ENCODE measurements around the gene CACHD1. TPM values are rescaled to one million over a fixed set of nuclear protein-coding genes. Genes with fewer than 3 reads are reported as not detected.

The CACHD1 gene
- total and polyA plus RNA-seq, 9 donors: 9.7 to 14.7 (median 11.8) TPM

- no peak overlapping the region for H3K27ac ChIP-seq (ENCODE audit: low read length)
- H3K27me3 ChIP-seq (ENCODE audit: control insufficient read depth, insufficient read depth, low read length): no peaks in the 10 kb centered on the region
- no peaks in the 10 kb centered on the region for H3K36me3 ChIP-seq (ENCODE audit: control insufficient read depth, insufficient read depth, low read length)
- no peaks in the 10 kb centered on the region for H3K4me1 ChIP-seq (ENCODE audit: control insufficient read depth, insufficient read depth, low read length)
- no peaks in the 10 kb centered on the region for H3K9me3 ChIP-seq (replicated peaks; ENCODE audit: control insufficient read depth, low read depth, low read length)
- no peak overlapping the region for H3K4me3 ChIP-seq (ENCODE audit: low read length)
- WGBS (ENCODE audit: insufficient coverage): 81% methylated on average over 2 of the region's 3 CpGs
- no peak for DNase-seq
Observed at GRCh38 chr1:64581135-64581842, 111.4 kb downstream of the CACHD1 start.

- Histone ChIP-seq H3K27ac (ENCODE audit: low read length) (no peak overlapping the region), H3K27me3 (ENCODE audit: control insufficient read depth, insufficient read depth, low read length) (no peaks in the 10 kb centered on the region), H3K36me3 (ENCODE audit: control insufficient read depth, insufficient read depth, low read length) (no peaks in the 10 kb centered on the region), H3K9me3 (replicated peaks; ENCODE audit: control insufficient read depth, low read depth, low read length) (no peaks in the 10 kb centered on the region), H3K4me3 (ENCODE audit: low read length) (no peak overlapping the region), H3K4me1 (ENCODE audit: control insufficient read depth, insufficient read depth, low read length) (no peaks in the 10 kb centered on the region)
- DNase-seq: no peak
- no CpG with 5 or more reads among the region's 4 CpGs for WGBS (ENCODE audit: insufficient coverage)
Observed at GRCh38 chr1:64581843-64582185, 111.9 kb downstream of the CACHD1 start.

DNA sequence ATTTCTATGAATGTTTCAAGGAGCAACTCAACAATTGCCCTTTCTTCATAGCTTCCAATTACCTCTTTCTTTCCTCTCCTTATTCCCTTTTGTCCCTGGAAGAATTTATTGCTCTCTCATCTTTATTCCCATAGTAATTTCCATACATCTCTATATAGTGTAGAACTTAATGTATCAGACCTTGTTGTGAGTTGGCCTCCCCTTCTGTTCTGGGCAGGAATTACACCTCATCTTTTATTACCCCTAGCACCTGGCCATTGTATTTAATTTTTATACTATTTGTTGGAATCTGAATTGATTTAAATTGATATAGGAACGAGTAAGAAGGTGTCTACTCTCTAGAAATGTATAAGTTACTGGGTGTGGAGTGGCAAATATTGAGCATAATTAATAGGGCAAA, 114.5 kb downstream of the CACHD1 start:
- Histone ChIP-seq H3K4me1 (ENCODE audit: control insufficient read depth, insufficient read depth, low read length) (no peaks in the 10 kb centered on the region), H3K9me3 (replicated peaks; ENCODE audit: control insufficient read depth, low read depth, low read length) (no peaks in the 10 kb centered on the region), H3K27ac (ENCODE audit: low read length) (no peak overlapping the region), H3K36me3 (ENCODE audit: control insufficient read depth, insufficient read depth, low read length) (no peaks in the 10 kb centered on the region), H3K4me3 (ENCODE audit: low read length) (no peak overlapping the region), H3K27me3 (ENCODE audit: control insufficient read depth, insufficient read depth, low read length) (no peaks in the 10 kb centered on the region)
- no peak for DNase-seq
- WGBS (ENCODE audit: insufficient coverage): no CpG with 5 or more reads among the region's 1 CpG

DNA sequence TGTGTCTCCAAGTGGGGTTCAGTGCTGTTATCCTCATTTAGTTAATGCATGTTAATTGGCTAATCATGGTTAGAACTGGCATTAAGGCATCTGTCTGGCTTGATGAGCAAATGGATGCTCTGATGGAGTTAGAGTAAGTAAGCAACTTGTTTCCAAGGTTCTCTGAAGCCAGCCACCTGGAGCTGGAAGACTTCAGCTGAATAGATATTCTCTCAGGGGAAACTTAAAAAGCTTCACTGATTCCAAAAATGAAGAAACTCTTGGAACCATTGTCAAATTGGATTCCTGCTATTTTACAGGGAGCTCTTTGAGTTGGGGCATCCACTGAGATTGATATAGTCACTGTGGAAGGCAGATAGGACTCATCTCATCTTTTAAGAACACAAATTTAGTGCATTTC, 118.9 kb downstream of the CACHD1 start:
- no peak overlapping the region for H3K4me3 ChIP-seq (ENCODE audit: low read length)
- DNase-seq: peak; percentile 72
- H3K9me3 ChIP-seq (replicated peaks; ENCODE audit: control insufficient read depth, low read depth, low read length): no peaks in the 10 kb centered on the region
- no peaks in the 10 kb centered on the region for H3K4me1 ChIP-seq (ENCODE audit: control insufficient read depth, insufficient read depth, low read length)
- no peaks in the 10 kb centered on the region for H3K27me3 ChIP-seq (ENCODE audit: control insufficient read depth, insufficient read depth, low read length)
- H3K36me3 ChIP-seq (ENCODE audit: control insufficient read depth, insufficient read depth, low read length): no peaks in the 10 kb centered on the region
- no peak overlapping the region for H3K27ac ChIP-seq (ENCODE audit: low read length)

- no CpG with 5 or more reads among the region's 1 CpG for WGBS (ENCODE audit: insufficient coverage)
- H3K36me3 ChIP-seq (ENCODE audit: control insufficient read depth, insufficient read depth, low read length): no peaks in the 10 kb centered on the region
- no peaks in the 10 kb centered on the region for H3K27me3 ChIP-seq (ENCODE audit: control insufficient read depth, insufficient read depth, low read length)
- H3K27ac ChIP-seq (ENCODE audit: low read length): no peak overlapping the region
- no peak for DNase-seq
- H3K4me1 ChIP-seq (ENCODE audit: control insufficient read depth, insufficient read depth, low read length): no peaks in the 10 kb centered on the region
- no peaks in the 10 kb centered on the region for H3K9me3 ChIP-seq (replicated peaks; ENCODE audit: control insufficient read depth, low read depth, low read length)
- H3K4me3 ChIP-seq (ENCODE audit: low read length): no peak overlapping the region
Observed at GRCh38 chr1:64590316-64590715, 120.4 kb downstream of the CACHD1 start.

GRCh38 chr1:64594446-64594845, 124.5 kb downstream of the CACHD1 start:
- Histone ChIP-seq H3K4me1 (ENCODE audit: control insufficient read depth, insufficient read depth, low read length) (no peaks in the 10 kb centered on the region), H3K27me3 (ENCODE audit: control insufficient read depth, insufficient read depth, low read length) (no peaks in the 10 kb centered on the region), H3K36me3 (ENCODE audit: control insufficient read depth, insufficient read depth, low read length) (no peaks in the 10 kb centered on the region), H3K4me3 (ENCODE audit: low read length) (no peak overlapping the region), H3K27ac (ENCODE audit: low read length) (peak overlapping the region; percentile 30), H3K9me3 (replicated peaks; ENCODE audit: control insufficient read depth, low read depth, low read length) (no peaks in the 10 kb centered on the region)
- DNase-seq: peak; percentile 51
- 100% methylated on average over 1 of the region's 4 CpGs for WGBS (ENCODE audit: insufficient coverage)

- no peak for DNase-seq
- H3K27ac ChIP-seq (ENCODE audit: low read length): no peak overlapping the region
- no peaks in the 10 kb centered on the region for H3K9me3 ChIP-seq (replicated peaks; ENCODE audit: control insufficient read depth, low read depth, low read length)
- no peaks in the 10 kb centered on the region for H3K4me1 ChIP-seq (ENCODE audit: control insufficient read depth, insufficient read depth, low read length)
- no peaks in the 10 kb centered on the region for H3K36me3 ChIP-seq (ENCODE audit: control insufficient read depth, insufficient read depth, low read length)
- no peaks in the 10 kb centered on the region for H3K27me3 ChIP-seq (ENCODE audit: control insufficient read depth, insufficient read depth, low read length)
- WGBS (ENCODE audit: insufficient coverage): 83% methylated on average over 2 of the region's 5 CpGs
- no peak overlapping the region for H3K4me3 ChIP-seq (ENCODE audit: low read length)
Observed at GRCh38 chr1:64595871-64596515, 126.1 kb downstream of the CACHD1 start.

- no peaks in the 10 kb centered on the region for H3K4me1 ChIP-seq (ENCODE audit: control insufficient read depth, insufficient read depth, low read length)
- H3K27ac ChIP-seq (ENCODE audit: low read length): no peak overlapping the region
- H3K9me3 ChIP-seq (replicated peaks; ENCODE audit: control insufficient read depth, low read depth, low read length): no peaks in the 10 kb centered on the region
- H3K36me3 ChIP-seq (ENCODE audit: control insufficient read depth, insufficient read depth, low read length): no peaks in the 10 kb centered on the region
- peak; percentile 16 for DNase-seq
- no peak overlapping the region for H3K4me3 ChIP-seq (ENCODE audit: low read length)
- no peaks in the 10 kb centered on the region for H3K27me3 ChIP-seq (ENCODE audit: control insufficient read depth, insufficient read depth, low read length)
- 29% methylated on average over 1 of the region's 4 CpGs for WGBS (ENCODE audit: insufficient coverage)
Observed at GRCh38 chr1:64597113-64597512, 127.2 kb downstream of the CACHD1 start.

- no peak overlapping the region for H3K27ac ChIP-seq (ENCODE audit: low read length)
- H3K9me3 ChIP-seq (replicated peaks; ENCODE audit: control insufficient read depth, low read depth, low read length): no peaks in the 10 kb centered on the region
- H3K36me3 ChIP-seq (ENCODE audit: control insufficient read depth, insufficient read depth, low read length): no peaks in the 10 kb centered on the region
- no peaks in the 10 kb centered on the region for H3K27me3 ChIP-seq (ENCODE audit: control insufficient read depth, insufficient read depth, low read length)
- WGBS (ENCODE audit: insufficient coverage): 62% methylated on average over 2 of the region's 8 CpGs
- H3K4me1 ChIP-seq (ENCODE audit: control insufficient read depth, insufficient read depth, low read length): no peaks in the 10 kb centered on the region
- no peak for DNase-seq
- H3K4me3 ChIP-seq (ENCODE audit: low read length): no peak overlapping the region
Observed at GRCh38 chr1:64598100-64598571, 128.2 kb downstream of the CACHD1 start.

GRCh38 chr1:64599242-64599641, 129.3 kb downstream of the CACHD1 start:
- Histone ChIP-seq H3K4me3 (ENCODE audit: low read length) (no peak overlapping the region), H3K27ac (ENCODE audit: low read length) (no peak overlapping the region), H3K4me1 (ENCODE audit: control insufficient read depth, insufficient read depth, low read length) (no peaks in the 10 kb centered on the region), H3K9me3 (replicated peaks; ENCODE audit: control insufficient read depth, low read depth, low read length) (no peaks in the 10 kb centered on the region), H3K36me3 (ENCODE audit: control insufficient read depth, insufficient read depth, low read length) (peaks cover 2% of the 10 kb centered on the region), H3K27me3 (ENCODE audit: control insufficient read depth, insufficient read depth, low read length) (no peaks in the 10 kb centered on the region)
- no peak for DNase-seq
- WGBS (ENCODE audit: insufficient coverage): 84% methylated on average over 3 of the region's 3 CpGs

Measured in muscle of leg (tissue), 11 donors.